ENCODE data around the gene HCN4. TPM values are rescaled to one million over a fixed set of nuclear protein-coding genes. Genes with fewer than 3 reads are reported as not detected.

The HCN4 gene
- total RNA-seq, 2 donors from 2014 or later, result 6.9 to 45.3 TPM

GRCh38 chr15:73284090-73284716 lies 84.6 kb downstream of the HCN4 start:
- TF ChIP-seq CTCF (IDR thresholded peaks at IDR 0.05), result peak in 1 of 2 donors; percentile 40
- H3K27me3 ChIP-seq, result no peaks in the 10 kb centered on the region
- H3K36me3 ChIP-seq, result peaks cover 16% of the 10 kb centered on the region
- peak overlapping the region in 1 of 2 donors; percentile 70 for H3K27ac ChIP-seq
- peaks cover 0 to 10% of the 10 kb centered on the region in 2 donors for H3K4me1 ChIP-seq
- no peak for DNase-seq (ENCODE audit: low spot score)
- no peak overlapping the region for H3K4me3 ChIP-seq
- H3K9me3 ChIP-seq, result no peaks in the 10 kb centered on the region

DNA sequence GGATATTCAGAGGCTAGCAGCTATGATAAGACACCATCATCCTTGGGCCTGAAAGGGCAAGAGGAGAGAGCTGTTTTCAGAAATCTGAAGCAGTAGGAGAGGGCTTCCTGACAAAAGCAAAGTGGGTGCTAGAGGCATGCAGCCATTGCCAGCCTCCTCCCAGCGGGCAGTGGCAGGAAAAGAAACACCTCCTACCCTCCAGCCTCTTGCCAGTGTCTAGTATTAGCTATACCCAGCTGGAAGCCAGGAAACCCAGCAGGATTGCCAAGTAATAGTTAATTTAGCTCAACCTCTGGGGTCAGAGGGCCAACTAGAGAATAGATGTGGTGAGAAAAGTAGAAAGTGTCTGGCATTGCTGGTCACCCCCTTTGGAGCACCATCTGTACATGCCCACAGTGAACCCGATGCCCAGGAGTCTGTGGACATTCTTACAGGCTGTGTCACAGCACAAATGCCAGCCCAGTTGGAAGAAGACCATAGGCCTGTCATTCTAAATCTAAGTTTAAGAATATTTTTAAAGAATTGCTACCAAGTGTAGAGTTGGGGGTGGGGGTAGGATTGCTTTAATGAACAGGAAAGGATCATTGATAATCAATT lies 85.3 kb downstream of the HCN4 start:
- Histone ChIP-seq H3K4me1 (peaks cover 0 to 10% of the 10 kb centered on the region in 2 donors), H3K36me3 (peaks cover 8% of the 10 kb centered on the region), H3K27me3 (no peaks in the 10 kb centered on the region), H3K27ac (peak overlapping the region; percentile 65 to 70), H3K4me3 (no peak overlapping the region), H3K9me3 (no peaks in the 10 kb centered on the region)
- no peak for DNase-seq (ENCODE audit: low spot score)
- TF ChIP-seq CTCF (IDR thresholded peaks at IDR 0.05), result no peak

GRCh38 chr15:73282567-73283365 lies 86.0 kb downstream of the HCN4 start:
- peak overlapping the region; percentile 65 to 70 for H3K27ac ChIP-seq
- H3K36me3 ChIP-seq, result peaks cover 4% of the 10 kb centered on the region
- H3K4me3 ChIP-seq, result no peak overlapping the region
- no peak for TF ChIP-seq CTCF (IDR thresholded peaks at IDR 0.05)
- no peaks in the 10 kb centered on the region for H3K9me3 ChIP-seq
- DNase-seq (ENCODE audit: low spot score), result no peak
- peaks cover 0 to 10% of the 10 kb centered on the region in 2 donors for H3K4me1 ChIP-seq
- no peaks in the 10 kb centered on the region for H3K27me3 ChIP-seq

GRCh38 chr15:73275862-73276261 lies 92.9 kb downstream of the HCN4 start:
- Histone ChIP-seq H3K9me3 (no peaks in the 10 kb centered on the region), H3K4me1 (no peaks in the 10 kb centered on the region), H3K27ac (no peak overlapping the region), H3K36me3 (peaks cover 4% of the 10 kb centered on the region), H3K4me3 (no peak overlapping the region), H3K27me3 (no peaks in the 10 kb centered on the region)
- DNase-seq (ENCODE audit: low spot score), result no peak
- no peak for TF ChIP-seq CTCF (IDR thresholded peaks at IDR 0.05)

GRCh38 chr15:73273181-73274002 lies 95.4 kb downstream of the HCN4 start:
- Histone ChIP-seq H3K4me3 (no peak overlapping the region), H3K27me3 (no peaks in the 10 kb centered on the region), H3K9me3 (no peaks in the 10 kb centered on the region), H3K27ac (no peak overlapping the region), H3K4me1 (no peaks in the 10 kb centered on the region), H3K36me3 (peaks cover 13% of the 10 kb centered on the region)
- peak; percentile 59 to 83 for TF ChIP-seq CTCF (IDR thresholded peaks at IDR 0.05)
- DNase-seq (ENCODE audit: low spot score), result peak; percentile 68

All from right atrium auricular region (tissue), 2 donors.